NCI-H1694 treated with DMSO at 0.1 percent for 48 hours (cell line): Measurements from ENCODE around the gene TP53TG3E.
"Not testable (repeated sequence)": the region's sequence is repeated elsewhere in the genome, so short reads cannot be mapped to it uniquely, and the experiment has no call there.

Experiments
- DNase-seq: peaks from one replicate; lab custom pipeline; 2025; lab: John Stamatoyannopoulos, UW

Gene TP53TG3E

DNA sequence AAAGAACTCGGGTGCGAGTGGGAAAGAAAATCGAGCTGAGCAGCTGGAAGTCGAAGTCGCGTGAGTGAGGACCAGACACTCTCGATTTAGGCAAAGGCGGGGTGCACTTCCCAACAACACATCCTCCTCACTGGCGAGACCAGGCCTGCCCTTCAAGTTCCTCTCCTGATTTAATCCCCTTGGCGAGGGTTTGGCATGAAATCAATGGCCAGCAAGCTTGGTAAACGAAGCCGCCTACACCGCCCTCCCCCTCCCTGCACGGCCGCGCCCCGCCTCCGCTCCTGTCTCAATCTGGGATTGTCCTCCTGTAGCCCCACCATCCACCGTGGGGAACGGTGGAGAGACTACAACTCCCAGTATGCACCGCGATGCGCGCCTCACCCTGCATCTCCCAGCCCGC is at the start of gene TP53TG3E:
TSS of gene TP53TG3E (plus strand) at position 301 of the 400 bp plus-strand sequence. CDS start at position 369, 68 bp downstream.
- not testable (repeated sequence) for DNase-seq

DNA sequence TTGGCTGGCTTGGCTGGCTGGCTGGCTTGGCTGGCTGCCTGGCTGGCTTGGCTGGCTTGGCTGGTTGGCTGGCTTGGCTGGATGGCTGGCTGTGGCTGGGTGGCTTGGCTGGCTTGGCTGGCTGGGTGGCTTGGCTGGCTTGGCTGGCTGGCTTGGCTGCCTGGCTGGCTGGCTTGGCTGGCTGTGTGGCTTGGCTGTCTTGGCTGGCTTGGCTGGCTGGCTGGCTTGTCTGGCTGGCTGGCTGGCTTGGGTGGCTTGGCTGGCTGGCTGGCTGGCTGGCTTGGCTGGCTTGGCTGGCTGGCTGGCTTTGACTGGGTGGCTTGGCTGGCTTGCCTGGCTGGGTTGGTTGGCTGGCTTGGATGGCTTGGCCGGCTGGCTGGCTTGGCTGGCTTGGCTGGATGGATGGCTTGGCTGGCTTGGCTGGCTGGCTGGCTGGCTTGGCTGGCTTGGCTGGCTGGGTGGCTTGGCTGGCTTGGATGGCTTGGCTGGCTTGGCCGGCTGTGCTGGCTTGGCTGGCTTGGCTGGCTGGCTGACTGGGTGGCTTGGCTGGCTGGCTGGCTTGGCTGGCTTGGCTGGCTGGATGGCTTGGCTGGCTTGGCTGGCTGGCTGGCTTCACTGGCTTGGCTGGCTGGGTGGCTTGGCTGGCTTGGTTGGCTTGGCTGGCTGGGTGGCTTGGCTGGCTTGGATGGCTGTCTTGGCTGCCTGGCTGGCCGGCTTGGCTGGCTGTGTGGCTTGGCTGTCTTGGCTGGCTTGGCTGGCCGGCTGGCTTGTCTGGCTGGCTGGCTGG is 32.3 kb downstream of the TP53TG3E start:
- not testable (repeated sequence) for DNase-seq

DNA sequence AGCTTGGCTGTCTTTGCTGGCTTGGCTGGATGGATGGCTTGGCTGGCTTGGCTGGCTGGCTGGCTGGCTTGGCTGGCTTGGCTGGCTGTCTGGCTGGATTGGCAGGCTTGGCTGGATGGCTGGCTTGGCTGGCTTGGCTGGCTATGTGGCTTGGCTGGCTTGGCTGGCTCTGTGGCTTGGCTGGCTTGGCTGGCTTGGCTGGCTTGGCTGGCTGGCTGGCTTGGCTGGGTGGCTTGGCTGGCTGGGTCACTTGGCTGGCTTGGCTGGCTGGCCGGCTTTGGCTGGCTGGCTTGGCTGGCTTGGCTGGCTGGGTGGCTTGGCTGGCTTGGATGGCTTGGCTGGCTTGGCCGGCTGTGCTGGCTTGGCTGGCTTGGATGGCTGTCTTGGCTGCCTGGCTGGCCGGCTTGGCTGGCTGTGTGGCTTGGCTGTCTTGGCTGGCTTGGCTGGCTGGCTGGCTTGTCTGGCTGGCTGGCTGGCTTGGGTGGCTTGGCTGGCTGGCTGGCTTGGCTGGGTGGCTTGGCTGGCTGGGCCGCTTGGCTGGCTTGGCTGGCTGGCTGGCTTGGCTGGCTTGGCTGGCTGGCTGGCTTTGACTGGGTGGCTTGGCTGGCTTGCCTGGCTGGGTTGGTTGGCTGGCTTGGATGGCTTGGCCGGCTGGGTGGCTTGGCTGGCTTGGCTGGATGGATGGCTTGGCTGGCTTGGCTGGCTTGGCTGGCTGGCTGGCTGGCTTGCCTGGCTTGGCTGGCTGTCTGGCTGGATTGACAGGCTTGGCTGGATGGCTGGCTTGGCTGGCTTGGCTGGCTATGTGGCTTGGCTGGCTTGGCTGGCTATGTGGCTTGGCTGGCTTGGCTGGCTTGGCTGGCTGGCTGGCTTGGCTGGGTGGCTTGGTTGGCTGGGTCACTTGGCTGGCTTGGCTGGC is 33.8 kb downstream of the TP53TG3E start:
- not testable (repeated sequence) for DNase-seq

DNA sequence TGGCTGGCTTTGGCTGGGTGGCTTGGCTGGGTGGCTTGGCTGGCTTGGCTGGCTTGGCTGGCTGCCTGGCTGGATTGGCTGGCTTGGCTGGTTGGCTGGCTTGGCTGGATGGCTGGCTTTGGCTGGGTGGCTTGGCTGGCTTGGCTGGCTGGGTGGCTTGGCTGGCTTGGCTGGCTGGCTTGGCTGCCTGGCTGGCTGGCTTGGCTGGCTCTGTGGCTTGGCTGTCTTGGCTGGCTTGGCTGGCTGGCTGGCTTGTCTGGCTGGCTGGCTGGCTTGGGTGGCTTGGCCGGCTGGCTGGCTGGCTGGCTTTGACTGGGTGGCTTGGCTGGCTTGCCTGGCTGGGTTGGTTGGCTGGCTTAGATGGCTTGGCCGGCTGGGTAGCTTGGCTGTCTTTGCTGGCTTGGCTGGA is 34.4 kb downstream of the TP53TG3E start:
- DNase-seq: not testable (repeated sequence)

DNA sequence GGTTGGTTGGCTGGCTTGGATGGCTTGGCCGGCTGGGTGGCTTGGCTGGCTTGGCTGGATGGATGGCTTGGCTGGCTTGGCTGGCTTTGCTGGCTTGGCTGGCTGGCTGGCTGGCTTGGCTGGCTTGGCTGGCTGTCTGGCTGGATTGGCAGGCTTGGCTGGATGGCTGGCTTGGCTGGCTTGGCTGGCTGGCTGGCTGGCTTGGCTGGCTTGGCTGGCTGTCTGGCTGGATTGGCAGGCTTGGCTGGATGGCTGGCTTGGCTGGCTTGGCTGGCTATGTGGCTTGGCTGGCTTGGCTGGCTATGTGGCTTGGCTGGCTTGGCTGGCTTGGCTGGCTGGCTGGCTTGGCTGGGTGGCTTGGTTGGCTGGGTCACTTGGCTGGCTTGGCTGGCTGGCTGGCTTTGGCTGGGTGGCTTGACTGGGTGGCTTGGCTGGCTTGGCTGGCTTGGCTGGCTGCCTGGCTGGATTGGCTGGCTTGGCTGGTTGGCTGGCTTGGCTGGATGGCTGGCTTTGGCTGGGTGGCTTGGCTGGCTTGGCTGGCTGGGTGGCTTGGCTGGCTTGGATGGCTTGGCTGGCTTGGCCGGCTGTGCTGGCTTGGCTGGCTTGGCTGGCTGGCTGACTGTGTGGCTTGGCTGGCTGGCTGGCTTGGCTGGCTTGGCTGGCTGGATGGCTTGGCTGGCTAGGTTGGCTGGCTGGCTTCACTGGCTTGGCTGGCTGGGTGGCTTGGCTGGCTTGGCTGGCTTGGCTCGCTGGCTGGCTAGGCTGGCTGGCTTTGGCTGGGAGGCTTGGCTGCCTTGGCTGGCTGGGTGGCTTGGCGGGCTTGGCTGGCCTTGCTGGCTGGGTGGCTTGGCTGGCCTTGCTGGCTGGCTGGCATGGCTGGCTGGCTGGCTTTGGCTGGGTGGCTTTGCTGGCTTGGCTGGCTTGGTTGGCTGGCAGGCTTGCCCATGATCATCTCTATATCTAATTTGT is 35.3 kb downstream of the TP53TG3E start:
- DNase-seq: not testable (repeated sequence)
